ENCODE results near the gene PTTG1IP.
"Not testable (repeated sequence)": the region's sequence is repeated elsewhere in the genome, so short reads cannot be mapped to it uniquely, and the experiment has no call there.

The PTTG1IP gene

GRCh38 chr21:44883250-44883649 is 9.8 kb upstream of the PTTG1IP start:
- Histone ChIP-seq H3K27ac (ENCODE audit: low read length) (no peak overlapping the region), H3K27me3 (ENCODE audit: control insufficient read depth, insufficient read depth, low read length) (no peaks in the 10 kb centered on the region), H3K36me3 (ENCODE audit: control insufficient read depth, low read depth, low read length) (no peaks in the 10 kb centered on the region), H3K9ac (ENCODE audit: low read length) (no peak overlapping the region), H3K4me1 (ENCODE audit: control insufficient read depth, low read depth, low read length) (no peaks in the 10 kb centered on the region), H3K4me3 (ENCODE audit: low read length) (no peak overlapping the region), H3K9me3 (ENCODE audit: control insufficient read depth, low read depth, low read length) (no peaks in the 10 kb centered on the region)

DNA sequence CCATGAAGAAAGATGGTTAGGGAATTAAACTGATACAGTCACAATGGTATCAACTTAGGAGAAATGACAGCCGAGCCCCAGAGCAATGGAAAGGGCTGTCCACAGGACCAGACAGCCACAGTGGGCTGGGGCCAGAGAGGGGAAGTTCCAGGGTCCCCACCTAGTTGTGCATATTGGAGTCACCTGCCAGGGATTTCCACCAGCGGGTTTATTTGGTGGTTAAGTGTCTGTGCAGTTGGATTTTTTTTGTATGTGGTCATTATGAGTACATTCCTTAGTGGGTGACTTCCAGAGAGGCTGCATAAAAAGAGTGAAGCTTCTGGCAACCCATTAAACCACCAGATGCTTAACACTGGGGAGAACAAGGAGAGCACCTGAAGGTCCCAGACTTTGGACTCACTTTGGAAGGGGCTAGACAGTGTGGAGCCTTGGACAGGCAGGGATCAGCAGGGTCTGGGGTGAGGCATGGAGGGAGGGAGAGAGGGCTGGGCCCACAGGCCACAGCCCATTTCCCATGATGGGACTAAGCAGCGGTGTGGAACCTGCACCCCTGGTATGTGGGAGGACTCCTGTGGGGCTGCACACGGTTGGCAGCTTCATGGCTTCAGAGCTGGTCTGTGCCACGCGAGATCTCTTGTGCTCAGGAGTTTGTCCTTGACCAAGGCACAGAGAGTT is 7.8 kb upstream of the PTTG1IP start:
- Histone ChIP-seq H3K27ac (ENCODE audit: low read length) (no peak overlapping the region), H3K4me3 (ENCODE audit: low read length) (no peak overlapping the region), H3K9me3 (ENCODE audit: control insufficient read depth, low read depth, low read length) (no peaks in the 10 kb centered on the region), H3K36me3 (ENCODE audit: control insufficient read depth, low read depth, low read length) (no peaks in the 10 kb centered on the region), H3K4me1 (ENCODE audit: control insufficient read depth, low read depth, low read length) (no peaks in the 10 kb centered on the region), H3K9ac (ENCODE audit: low read length) (no peak overlapping the region), H3K27me3 (ENCODE audit: control insufficient read depth, insufficient read depth, low read length) (peaks cover 6% of the 10 kb centered on the region)

GRCh38 chr21:44880405-44881197 is 7.1 kb upstream of the PTTG1IP start:
- H3K9me3 ChIP-seq (ENCODE audit: control insufficient read depth, low read depth, low read length): no peaks in the 10 kb centered on the region
- no peaks in the 10 kb centered on the region for H3K36me3 ChIP-seq (ENCODE audit: control insufficient read depth, low read depth, low read length)
- H3K4me3 ChIP-seq (ENCODE audit: low read length): no peak overlapping the region
- H3K9ac ChIP-seq (ENCODE audit: low read length): no peak overlapping the region
- H3K27ac ChIP-seq (ENCODE audit: low read length): no peak overlapping the region
- no peaks in the 10 kb centered on the region for H3K4me1 ChIP-seq (ENCODE audit: control insufficient read depth, low read depth, low read length)
- H3K27me3 ChIP-seq (ENCODE audit: control insufficient read depth, insufficient read depth, low read length): peaks cover 13% of the 10 kb centered on the region

GRCh38 chr21:44879238-44879637 is 5.7 kb upstream of the PTTG1IP start:
- H3K9me3 ChIP-seq (ENCODE audit: control insufficient read depth, low read depth, low read length); H3K36me3 ChIP-seq (ENCODE audit: control insufficient read depth, low read depth, low read length); H3K4me3 ChIP-seq (ENCODE audit: low read length); H3K9ac ChIP-seq (ENCODE audit: low read length); H3K4me1 ChIP-seq (ENCODE audit: control insufficient read depth, low read depth, low read length); H3K27ac ChIP-seq (ENCODE audit: low read length): not testable (repeated sequence)
- H3K27me3 ChIP-seq (ENCODE audit: control insufficient read depth, insufficient read depth, low read length): peaks cover 27% of the 10 kb centered on the region

DNA sequence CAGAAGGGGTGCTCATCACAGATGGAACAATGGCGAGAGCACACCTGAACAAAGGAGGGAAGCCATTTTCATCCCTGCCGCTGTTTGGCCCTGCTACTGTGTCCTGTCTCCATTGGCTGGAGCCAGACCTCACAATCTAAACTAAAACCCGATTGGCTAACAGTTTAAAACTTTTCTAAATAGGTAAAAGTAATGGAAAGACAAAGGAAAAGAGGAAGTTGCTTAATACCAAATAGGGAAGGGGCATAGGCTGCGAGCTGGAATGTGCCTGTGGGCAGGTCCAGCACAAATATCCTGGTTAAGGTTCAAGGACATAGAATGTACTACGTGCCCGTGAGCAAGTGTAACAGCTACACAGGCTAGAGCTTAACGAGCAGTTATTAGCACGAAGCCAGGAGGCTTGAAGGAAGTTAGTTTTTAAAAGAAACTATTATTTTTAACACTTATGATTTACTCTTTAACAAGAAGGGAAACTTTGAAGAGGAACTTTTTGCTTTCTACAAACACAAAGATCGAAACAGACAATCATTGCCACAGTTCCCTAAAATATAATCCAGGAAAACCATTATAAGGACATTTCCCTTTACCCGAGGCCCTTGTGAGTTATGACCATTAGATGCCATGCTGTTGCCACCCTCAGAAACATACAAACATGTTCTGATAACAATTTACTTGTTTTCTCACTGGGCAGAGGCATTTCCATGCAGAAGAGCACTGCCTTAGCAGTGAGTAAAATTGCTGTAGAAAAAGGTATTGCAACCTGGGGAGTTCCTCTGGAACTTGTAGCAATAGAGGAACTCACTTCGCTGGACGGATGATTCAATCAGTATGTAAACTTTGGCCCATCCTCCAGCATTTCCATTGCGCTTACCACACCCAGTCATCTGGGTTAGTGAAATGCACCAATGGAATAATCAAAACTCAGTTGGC is 4.8 kb upstream of the PTTG1IP start:
- H3K27me3 ChIP-seq (ENCODE audit: control insufficient read depth, insufficient read depth, low read length): peaks cover 29% of the 10 kb centered on the region
- H3K27ac ChIP-seq (ENCODE audit: low read length): no peak overlapping the region
- no peaks in the 10 kb centered on the region for H3K4me1 ChIP-seq (ENCODE audit: control insufficient read depth, low read depth, low read length)
- no peaks in the 10 kb centered on the region for H3K9me3 ChIP-seq (ENCODE audit: control insufficient read depth, low read depth, low read length)
- no peaks in the 10 kb centered on the region for H3K36me3 ChIP-seq (ENCODE audit: control insufficient read depth, low read depth, low read length)
- no peak overlapping the region for H3K4me3 ChIP-seq (ENCODE audit: low read length)
- H3K9ac ChIP-seq (ENCODE audit: low read length): no peak overlapping the region

DNA sequence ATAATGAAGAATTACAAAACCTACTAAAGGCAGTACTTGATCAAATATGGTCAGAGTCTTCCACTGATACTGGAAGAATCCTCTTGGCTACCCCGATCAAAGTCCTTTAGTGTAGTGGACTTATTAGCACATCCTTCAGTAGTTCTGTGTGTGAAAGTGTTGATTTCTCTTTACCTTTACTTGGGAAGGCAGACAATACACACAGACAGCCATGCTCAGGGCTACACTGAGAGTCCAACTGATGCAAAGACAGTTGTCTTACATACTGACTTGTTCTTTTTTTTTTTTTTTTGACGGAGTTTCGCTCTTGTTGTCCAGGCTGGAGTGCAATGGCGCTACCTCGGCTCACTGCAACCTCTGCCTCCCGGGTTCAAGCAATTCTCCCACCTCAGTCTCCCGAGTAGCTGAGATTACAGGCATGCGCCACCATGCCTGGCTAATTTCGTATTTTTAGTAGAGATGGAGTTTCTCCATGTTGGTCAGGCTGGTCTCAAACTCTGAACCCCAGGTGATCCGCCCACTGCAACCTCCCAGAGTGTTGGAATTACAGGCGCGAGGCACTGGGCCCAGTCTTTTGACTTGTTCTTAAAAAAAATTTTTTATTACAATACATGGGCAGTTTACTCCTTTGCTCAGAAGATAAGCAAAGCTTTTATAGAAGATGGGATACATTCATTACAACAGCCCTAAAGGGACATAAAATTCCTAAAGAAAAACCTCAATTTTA is 3.5 kb upstream of the PTTG1IP start:
- peaks cover 4% of the 10 kb centered on the region for H3K4me1 ChIP-seq (ENCODE audit: control insufficient read depth, low read depth, low read length)
- no peaks in the 10 kb centered on the region for H3K9me3 ChIP-seq (ENCODE audit: control insufficient read depth, low read depth, low read length)
- no peak overlapping the region for H3K4me3 ChIP-seq (ENCODE audit: low read length)
- peaks cover 29% of the 10 kb centered on the region for H3K27me3 ChIP-seq (ENCODE audit: control insufficient read depth, insufficient read depth, low read length)
- no peaks in the 10 kb centered on the region for H3K36me3 ChIP-seq (ENCODE audit: control insufficient read depth, low read depth, low read length)
- no peak overlapping the region for H3K9ac ChIP-seq (ENCODE audit: low read length)
- H3K27ac ChIP-seq (ENCODE audit: low read length): no peak overlapping the region

GRCh38 chr21:44875316-44875700 is 1.8 kb upstream of the PTTG1IP start:
- Histone ChIP-seq H3K27me3 (ENCODE audit: control insufficient read depth, insufficient read depth, low read length) (peaks cover 29% of the 10 kb centered on the region), H3K4me3 (ENCODE audit: low read length) (peak overlapping the region; percentile 62), H3K9me3 (ENCODE audit: control insufficient read depth, low read depth, low read length) (no peaks in the 10 kb centered on the region), H3K9ac (ENCODE audit: low read length) (no peak overlapping the region), H3K36me3 (ENCODE audit: control insufficient read depth, low read depth, low read length) (no peaks in the 10 kb centered on the region), H3K27ac (ENCODE audit: low read length) (no peak overlapping the region), H3K4me1 (ENCODE audit: control insufficient read depth, low read depth, low read length) (peaks cover 10% of the 10 kb centered on the region)

DNA sequence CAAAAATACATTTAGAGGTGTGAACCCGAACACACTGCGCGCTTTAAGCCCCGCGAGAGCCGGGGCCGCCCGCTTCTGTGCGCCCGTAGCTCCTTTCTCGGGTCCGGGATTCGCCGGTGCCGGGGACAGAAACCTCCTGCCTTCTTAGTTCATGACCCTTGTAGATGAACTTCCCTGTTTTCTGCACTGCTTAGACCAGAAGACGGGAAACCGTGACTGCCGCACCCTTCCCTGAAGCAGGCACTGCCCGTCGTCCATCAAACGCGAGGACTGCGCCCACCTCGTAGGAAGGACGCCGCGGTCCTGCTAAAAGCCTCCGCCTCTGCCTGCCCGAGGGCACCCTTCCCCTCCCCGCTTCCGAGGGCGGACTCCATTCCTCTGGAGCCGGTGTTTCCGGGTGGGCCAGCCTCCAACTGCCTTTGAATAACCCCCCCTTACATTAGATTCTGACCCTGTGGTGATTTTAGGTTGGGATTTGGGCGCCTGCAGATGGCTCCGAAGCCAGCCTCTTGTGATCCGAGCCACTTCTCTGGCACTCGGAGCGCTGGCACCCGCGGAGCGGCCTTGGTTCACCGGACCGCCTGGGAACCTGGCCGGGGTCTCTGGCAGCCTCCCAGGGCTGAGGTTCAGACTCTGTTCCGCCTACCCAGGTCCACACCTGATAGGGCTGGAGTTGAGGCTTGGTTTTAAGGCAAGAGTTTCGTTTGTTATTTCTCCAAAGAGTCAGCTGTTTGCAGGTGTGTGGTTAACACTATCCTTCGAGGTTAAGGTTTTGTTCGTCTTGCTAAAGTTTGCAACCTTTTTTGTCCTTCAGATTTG is 1.2 kb upstream of the PTTG1IP start:
- H3K9ac ChIP-seq (ENCODE audit: low read length): no peak overlapping the region
- H3K9me3 ChIP-seq (ENCODE audit: control insufficient read depth, low read depth, low read length): no peaks in the 10 kb centered on the region
- no peak overlapping the region for H3K27ac ChIP-seq (ENCODE audit: low read length)
- peaks cover 29% of the 10 kb centered on the region for H3K27me3 ChIP-seq (ENCODE audit: control insufficient read depth, insufficient read depth, low read length)
- H3K4me1 ChIP-seq (ENCODE audit: control insufficient read depth, low read depth, low read length): peaks cover 10% of the 10 kb centered on the region
- no peaks in the 10 kb centered on the region for H3K36me3 ChIP-seq (ENCODE audit: control insufficient read depth, low read depth, low read length)
- peak overlapping the region; percentile 62 for H3K4me3 ChIP-seq (ENCODE audit: low read length)

DNA sequence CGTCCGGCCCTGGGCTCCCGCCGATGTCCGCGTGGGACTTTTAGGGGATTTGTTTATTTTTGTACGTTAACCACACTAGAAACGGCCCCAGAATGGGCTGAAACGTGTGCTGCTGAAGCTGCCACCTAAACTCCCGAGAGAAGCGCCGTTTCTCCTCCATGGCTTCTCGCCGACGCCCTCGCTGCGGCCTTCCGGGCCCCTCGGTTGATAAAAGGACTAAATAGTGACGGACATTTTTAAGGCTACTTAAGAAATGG is 678 bp upstream of the PTTG1IP start:
- H3K27ac ChIP-seq (ENCODE audit: low read length): no peak overlapping the region
- H3K9ac ChIP-seq (ENCODE audit: low read length): no peak overlapping the region
- no peaks in the 10 kb centered on the region for H3K9me3 ChIP-seq (ENCODE audit: control insufficient read depth, low read depth, low read length)
- peaks cover 10% of the 10 kb centered on the region for H3K4me1 ChIP-seq (ENCODE audit: control insufficient read depth, low read depth, low read length)
- peak overlapping the region; percentile 62 for H3K4me3 ChIP-seq (ENCODE audit: low read length)
- no peaks in the 10 kb centered on the region for H3K36me3 ChIP-seq (ENCODE audit: control insufficient read depth, low read depth, low read length)
- H3K27me3 ChIP-seq (ENCODE audit: control insufficient read depth, insufficient read depth, low read length): peaks cover 29% of the 10 kb centered on the region

DNA sequence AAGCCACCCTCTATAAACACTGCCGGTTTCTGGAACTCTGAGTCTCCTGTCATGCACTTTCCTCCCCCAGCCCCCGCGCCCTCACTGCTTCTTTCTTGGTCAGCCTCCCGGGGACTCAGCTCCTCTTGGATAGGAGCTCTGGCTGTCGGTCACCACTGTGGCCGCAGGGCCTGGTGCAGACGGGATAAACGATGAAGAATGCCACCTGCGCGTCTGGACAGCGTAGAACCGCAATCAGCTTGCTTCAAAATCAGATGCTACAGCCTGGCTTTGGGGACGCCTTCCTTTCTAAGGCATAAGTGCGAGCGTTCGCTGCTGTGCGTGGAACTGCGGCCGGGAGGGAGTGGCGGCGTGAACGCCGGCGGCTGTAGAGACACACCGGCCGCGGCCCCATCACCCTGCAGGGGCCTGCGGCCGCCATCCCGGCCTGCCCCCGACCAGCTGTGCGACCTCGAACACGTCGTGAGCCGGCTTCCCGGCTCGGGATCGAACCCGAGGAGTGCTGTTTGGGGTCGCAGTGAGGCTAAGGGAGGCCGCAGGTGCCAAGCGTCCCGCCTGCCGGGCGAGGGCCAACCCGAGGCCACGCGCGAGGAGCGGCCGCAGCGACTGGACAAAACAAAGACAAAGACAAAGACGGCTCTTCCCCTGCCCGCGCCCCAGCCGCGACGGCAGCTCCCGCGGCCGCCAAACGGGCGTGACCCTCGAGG is 688 bp downstream of the PTTG1IP start:
- H3K9me3 ChIP-seq (ENCODE audit: control insufficient read depth, low read depth, low read length): no peaks in the 10 kb centered on the region
- peaks cover 29% of the 10 kb centered on the region for H3K27me3 ChIP-seq (ENCODE audit: control insufficient read depth, insufficient read depth, low read length)
- no peak overlapping the region for H3K27ac ChIP-seq (ENCODE audit: low read length)
- H3K4me3 ChIP-seq (ENCODE audit: low read length): peak overlapping the region; percentile 91
- peaks cover 10% of the 10 kb centered on the region for H3K4me1 ChIP-seq (ENCODE audit: control insufficient read depth, low read depth, low read length)
- H3K36me3 ChIP-seq (ENCODE audit: control insufficient read depth, low read depth, low read length): no peaks in the 10 kb centered on the region
- peak overlapping the region; percentile 80 for H3K9ac ChIP-seq (ENCODE audit: low read length)

Measured in iPS-18a (cell line).